Lower leg skin (tissue), 4 donors: ENCODE data around the gene GEMIN7. TPM values are rescaled to one million over a fixed set of nuclear protein-coding genes. Genes with fewer than 3 reads are reported as not detected.

ENCODE experiments used
- DNase-seq, 2 donors: peaks; one replicate each; pipeline ENCODE4 v3.0.0-alpha.2; 2019; ENCODE audit warnings: low spot score in 2 of 2
- H3K4me3 ChIP-seq: fragments of 200-600 bp; sonication (generic); 2 replicates; pipeline ENCODE4 v1.5.1; 2017; ENCODE audit warnings: mild to moderate bottlenecking, low read depth; ENCODE audit not compliant: poor library complexity, severe bottlenecking
- CTCF ChIP-seq, 3 donors: fragments of 450-650 bp; IDR thresholded peaks; one replicate each; pipeline ENCODE4 v1.5.1; 2016; ENCODE audit warnings: antibody characterized with exemption in 3 of 3, mild to moderate bottlenecking in 3 of 3, moderate library complexity in 2 of 3
- POLR2A ChIP-seq, 2 donors: fragments of 450-650 bp; IDR thresholded peaks; one replicate each; pipeline ENCODE4 v1.6.1; 2016 to 2017; ENCODE audit warnings: antibody characterized with exemption in 2 of 2, mild to moderate bottlenecking in 1 of 2, moderate library complexity in 1 of 2
- WGBS, 2 donors: methylation state at CpG; one replicate each; pipeline ENCODE4 v1.1.5; 2018; 5-methylcytosine and 5-hydroxymethylcytosine counted together
- intact Hi-C: fragments of 100-400 bp; cut with DNase I; formaldehyde crosslinking; loops from one replicate; pipeline ENCODE4 v1.15.0; 2023; ENCODE audit warnings: low total_unique reads
- total RNA-seq, 4 donors: library from RNA; depleted of rRNA; stranded (reverse); fragments of >200 nt; gene quantifications; one replicate each; pipeline ENCODE4 v1.1.0, GENCODE V29; 2016

Gene GEMIN7
- total RNA-seq, 4 donors from 2014 or later: 11.8 to 24.9 (median 21.5) TPM

GRCh38 chr19:45094137-45094536, 15.1 kb downstream of the GEMIN7 start:
- no peak for DNase-seq
- TF ChIP-seq POLR2A (IDR thresholded peaks at IDR 0.05) (no peak), CTCF (IDR thresholded peaks at IDR 0.05) (no peak)
- H3K4me3 ChIP-seq: no peak overlapping the region
- intact Hi-C loops: no loop called here
- WGBS, 2 donors: 44 to 50% methylated on average over 9 of the region's 9 CpGs

GRCh38 chr19:45094707-45095106, 15.6 kb downstream of the GEMIN7 start:
- H3K4me3 ChIP-seq: no peak overlapping the region
- no peak for TF ChIP-seq POLR2A (IDR thresholded peaks at IDR 0.05)
- 68 to 77% methylated on average over 5 of the region's 5 CpGs for WGBS, 2 donors

GRCh38 chr19:45095496-45096413, 16.7 kb downstream of the GEMIN7 start:
- H3K4me3 ChIP-seq: no peak overlapping the region
- intact Hi-C loops: no loop called here
- no peak for DNase-seq
- no peak for TF ChIP-seq CTCF (IDR thresholded peaks at IDR 0.05)
- TF ChIP-seq POLR2A (IDR thresholded peaks at IDR 0.05): no peak
- WGBS, 2 donors: 82 to 86% methylated on average over 14 of the region's 14 CpGs

More at GRCh38 chr19:45094707-45095106, 15.6 kb downstream of the GEMIN7 start:
- intact Hi-C loops: no loop called here
- no peak for DNase-seq

GRCh38 chr19:45096700-45097099, 17.6 kb downstream of the GEMIN7 start:
- 87 to 90% methylated on average over 7 of the region's 7 CpGs for WGBS, 2 donors
- TF ChIP-seq POLR2A (IDR thresholded peaks at IDR 0.05) (no peak), CTCF (IDR thresholded peaks at IDR 0.05) (no peak)
- intact Hi-C loops: no loop called here
- DNase-seq: no peak
- no peak overlapping the region for H3K4me3 ChIP-seq

GRCh38 chr19:45097450-45097775, 18.4 kb downstream of the GEMIN7 start:
- H3K4me3 ChIP-seq: no peak overlapping the region
- DNase-seq: no peak
- intact Hi-C loops: no loop called here
- TF ChIP-seq POLR2A (IDR thresholded peaks at IDR 0.05) (no peak), CTCF (IDR thresholded peaks at IDR 0.05) (no peak)
- 79 to 88% methylated on average over 7 of the region's 7 CpGs for WGBS, 2 donors

- intact Hi-C loops: no loop called here
- DNase-seq: peak; percentile 61 to 94
- H3K4me3 ChIP-seq: no peak overlapping the region
- WGBS, 2 donors: 59 to 63% methylated on average over 12 to 16 of the region's 16 CpGs
- TF ChIP-seq CTCF (IDR thresholded peaks at IDR 0.05) (no peak), POLR2A (IDR thresholded peaks at IDR 0.05) (no peak)
These were observed 18.9 kb downstream of the GEMIN7 start for GRCh38 chr19:45097776-45098520.
